Cardiac atrium fibroblast (primary cell): ENCODE results near the gene AQP4. TPM values are rescaled to one million over a fixed set of nuclear protein-coding genes. Genes with fewer than 3 reads are reported as not detected.

Source experiments
- total RNA-seq: library from RNA; depleted of rRNA; stranded (reverse); fragments of >200 nt; gene quantifications from 2 replicates; pipeline ENCODE4 v1.2.3, GENCODE V29; 2015

AQP4 gene, protein sequence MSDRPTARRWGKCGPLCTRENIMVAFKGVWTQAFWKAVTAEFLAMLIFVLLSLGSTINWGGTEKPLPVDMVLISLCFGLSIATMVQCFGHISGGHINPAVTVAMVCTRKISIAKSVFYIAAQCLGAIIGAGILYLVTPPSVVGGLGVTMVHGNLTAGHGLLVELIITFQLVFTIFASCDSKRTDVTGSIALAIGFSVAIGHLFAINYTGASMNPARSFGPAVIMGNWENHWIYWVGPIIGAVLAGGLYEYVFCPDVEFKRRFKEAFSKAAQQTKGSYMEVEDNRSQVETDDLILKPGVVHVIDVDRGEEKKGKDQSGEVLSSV
- total RNA-seq, result not detected in 2 replicates

GRCh38 chr18:26865557-26865956 is at the start of gene AQP4:
Gene AQP4 (minus strand): TSS chr18:26865707. CDS start chr18:26865689, 18 bp downstream.

